Measurements from ENCODE around the gene PPP2R5A. TPM values are rescaled to one million over a fixed set of nuclear protein-coding genes. Genes with fewer than 3 reads are reported as not detected.

Gene PPP2R5A
- total and polyA plus RNA-seq, 10 donors: 34.9 to 82.5 (median 68.7) TPM

GRCh38 chr1:212323066-212323465, 37.9 kb downstream of the PPP2R5A start:
- WGBS, 5 donors: 33 to 76% (median 59%) methylated on average over 3 of the region's 3 CpGs
- Histone ChIP-seq H3K4me1 (peaks cover 3 to 60% (median 25%) of the 10 kb centered on the region in 6 donors), H3K27ac (no peak overlapping the region), H3K4me3 (no peak overlapping the region), H3K36me3 (peaks cover 0 to 13% (median 0%) of the 10 kb centered on the region in 6 donors), H3K9me3 (no peaks in the 10 kb centered on the region), H3K27me3 (replicated peaks in 1 of 7) (no peaks in the 10 kb centered on the region)
- intact Hi-C loops (cut with DNase I; ENCODE audit: low total_unique reads): no loop called here
- no peak for DNase-seq
- TF ChIP-seq POLR2AphosphoS5 (IDR thresholded peaks at IDR 0.05): no peak
- no peak for TF ChIP-seq POLR2A (IDR thresholded peaks at IDR 0.05)
- no peak for TF ChIP-seq CTCF (IDR thresholded peaks at IDR 0.05 in 8 of 11, conservative IDR thresholded peaks at IDR 0.05 in 3 of 11)

- H3K27ac ChIP-seq: no peak overlapping the region
- peaks cover 0 to 29% (median 15%) of the 10 kb centered on the region in 6 donors for H3K36me3 ChIP-seq
- no peak for TF ChIP-seq POLR2A (IDR thresholded peaks at IDR 0.05)
- TF ChIP-seq POLR2AphosphoS5 (IDR thresholded peaks at IDR 0.05): no peak
- TF ChIP-seq CTCF (IDR thresholded peaks at IDR 0.05 in 8 of 11, conservative IDR thresholded peaks at IDR 0.05 in 3 of 11): no peak
- intact Hi-C loops (cut with DNase I; ENCODE audit: low total_unique reads): no loop called here
- H3K4me3 ChIP-seq: no peak overlapping the region
- H3K9me3 ChIP-seq: no peaks in the 10 kb centered on the region
- DNase-seq: no peak
- WGBS, 5 donors: 64 to 100% (median 89%) methylated on average over 3 of the region's 3 CpGs
- peaks cover 3 to 49% (median 16%) of the 10 kb centered on the region in 6 donors for H3K4me1 ChIP-seq
- no peaks in the 10 kb centered on the region for H3K27me3 ChIP-seq (replicated peaks in 1 of 7)
Observed at GRCh38 chr1:212326541-212326940, 41.3 kb downstream of the PPP2R5A start.

GRCh38 chr1:212328248-212328647, 43.0 kb downstream of the PPP2R5A start:
- intact Hi-C loops (cut with DNase I; ENCODE audit: low total_unique reads): no loop called here
- Histone ChIP-seq H3K4me1 (peaks cover 0 to 38% (median 6%) of the 10 kb centered on the region in 6 donors), H3K36me3 (peaks cover 0 to 45% (median 20%) of the 10 kb centered on the region in 6 donors), H3K9me3 (no peaks in the 10 kb centered on the region), H3K27me3 (replicated peaks in 1 of 7) (no peaks in the 10 kb centered on the region), H3K27ac (no peak overlapping the region), H3K4me3 (no peak overlapping the region)
- 92 to 99% (median 94%) methylated on average over 4 of the region's 4 CpGs for WGBS, 5 donors
- no peak for TF ChIP-seq POLR2AphosphoS5 (IDR thresholded peaks at IDR 0.05)
- no peak for TF ChIP-seq CTCF (IDR thresholded peaks at IDR 0.05 in 8 of 11, conservative IDR thresholded peaks at IDR 0.05 in 3 of 11)
- no peak for TF ChIP-seq POLR2A (IDR thresholded peaks at IDR 0.05)
- no peak for DNase-seq

GRCh38 chr1:212329105-212329504, 43.9 kb downstream of the PPP2R5A start:
- Histone ChIP-seq H3K27me3 (replicated peaks in 1 of 7) (no peaks in the 10 kb centered on the region), H3K9me3 (no peaks in the 10 kb centered on the region), H3K4me1 (peaks cover 0 to 30% (median 3%) of the 10 kb centered on the region in 6 donors), H3K27ac (no peak overlapping the region), H3K4me3 (no peak overlapping the region), H3K36me3 (peaks cover 0 to 54% (median 29%) of the 10 kb centered on the region in 6 donors)
- 91 to 94% (median 92%) methylated on average over 2 of the region's 2 CpGs for WGBS, 5 donors
- no peak for TF ChIP-seq POLR2AphosphoS5 (IDR thresholded peaks at IDR 0.05)
- TF ChIP-seq POLR2A (IDR thresholded peaks at IDR 0.05): no peak
- TF ChIP-seq CTCF (IDR thresholded peaks at IDR 0.05 in 8 of 11, conservative IDR thresholded peaks at IDR 0.05 in 3 of 11): no peak
- intact Hi-C loops (cut with DNase I; ENCODE audit: low total_unique reads): no loop called here
- DNase-seq: no peak

Data from spleen (tissue), 11 donors.